NT2/D1 (cell line): ENCODE results near the gene CEP104.

ENCODE experiments used
- DNase-seq: peaks from one replicate; pipeline ENCODE4 v3.0.0-alpha.2; 2011; ENCODE audit warnings: low read depth, low spot score
- H3K27me3 ChIP-seq: 2 replicates; pipeline ENCODE4 v1.6.0; 2011; ENCODE audit warnings: mild to moderate bottlenecking; ENCODE audit not compliant: insufficient read length, insufficient read depth
- H3K36me3 ChIP-seq: 2 replicates; pipeline ENCODE4 v1.6.1; 2011; ENCODE audit warnings: mild to moderate bottlenecking, low read length, mixed read lengths; ENCODE audit not compliant: insufficient read depth, insufficient read length
- H3K4me1 ChIP-seq: 2 replicates; pipeline ENCODE4 v1.5.1; 2011; ENCODE audit not compliant: insufficient read depth, insufficient read length
- H3K4me3 ChIP-seq: 2 replicates; pipeline ENCODE4 v1.5.1; 2011; ENCODE audit warnings: low read depth; ENCODE audit not compliant: insufficient read length
- H3K9ac ChIP-seq: 2 replicates; pipeline ENCODE4 v1.6.0; 2011; ENCODE audit warnings: low read depth; ENCODE audit not compliant: insufficient read length
- H3K9me3 ChIP-seq: 2 replicates; pipeline ENCODE4 v1.5.1; 2011; ENCODE audit warnings: mild to moderate bottlenecking, low read length; ENCODE audit not compliant: insufficient read depth
- SUZ12 ChIP-seq: IDR thresholded peaks from 2 replicates; pipeline ENCODE4 v1.6.1; 2011; ENCODE audit not compliant: insufficient read length, insufficient read depth; ENCODE audit errors: extremely low read depth
- YY1 ChIP-seq: IDR thresholded peaks from 2 replicates; pipeline ENCODE4 v1.6.1; 2011; ENCODE audit not compliant: insufficient read length, insufficient read depth
- ZNF274 ChIP-seq: IDR thresholded peaks from 2 replicates; pipeline ENCODE4 v1.6.1; 2011; ENCODE audit warnings: mild to moderate bottlenecking, low read depth, low read length

CEP104 gene

DNA sequence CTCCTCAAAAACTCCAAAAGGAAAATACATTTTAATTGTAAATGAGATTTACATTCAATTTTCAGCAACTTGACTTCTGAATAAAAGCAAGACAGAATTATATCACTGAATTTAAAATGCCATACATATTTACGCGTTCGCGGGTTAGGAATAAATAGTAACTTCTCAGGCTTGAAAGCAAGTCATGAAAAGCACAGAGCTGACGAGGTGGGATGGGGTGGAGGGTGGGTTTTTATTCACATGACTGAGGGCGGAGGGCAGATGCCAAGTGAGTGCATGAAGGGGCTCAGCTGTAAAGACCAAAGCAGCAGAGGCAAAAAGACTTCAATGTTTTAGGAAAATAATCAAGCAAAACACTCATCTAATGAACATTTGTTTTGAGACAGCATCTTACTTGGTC, 5.7 kb downstream of the CEP104 start:
- no peak for TF ChIP-seq ZNF274
- no peak for TF ChIP-seq SUZ12
- Histone ChIP-seq H3K4me3 (no peak overlapping the region), H3K27me3 (no peaks in the 10 kb centered on the region), H3K4me1 (no peaks in the 10 kb centered on the region), H3K9ac (no peak overlapping the region), H3K9me3 (no peaks in the 10 kb centered on the region), H3K36me3 (peaks cover 29% of the 10 kb centered on the region)
- no peak for DNase-seq

DNA sequence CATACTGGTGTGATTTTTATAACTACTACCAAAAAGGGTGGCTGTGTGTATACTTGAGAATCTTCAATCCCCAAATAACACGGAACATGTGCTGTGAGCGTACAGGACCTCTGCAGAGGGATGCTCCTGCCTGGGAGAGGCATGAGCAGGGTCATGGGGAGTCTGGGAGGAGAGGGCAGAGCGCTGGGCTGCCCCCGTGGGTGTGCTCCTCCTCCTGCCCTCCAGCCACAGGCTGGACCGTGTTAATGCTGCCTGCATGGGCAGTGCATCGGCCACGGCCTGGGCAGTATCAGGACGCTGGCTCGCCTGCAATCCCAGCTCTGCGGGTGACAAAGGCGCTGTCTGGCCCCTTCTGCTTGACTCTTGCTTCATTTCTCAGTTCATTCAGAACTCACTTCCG, 6.2 kb downstream of the CEP104 start:
- Histone ChIP-seq H3K36me3 (peaks cover 29% of the 10 kb centered on the region), H3K9ac (no peak overlapping the region), H3K27me3 (no peaks in the 10 kb centered on the region), H3K9me3 (no peaks in the 10 kb centered on the region), H3K4me3 (no peak overlapping the region), H3K4me1 (no peaks in the 10 kb centered on the region)
- DNase-seq: no peak
- TF ChIP-seq ZNF274: no peak
- no peak for TF ChIP-seq SUZ12
- TF ChIP-seq YY1: no peak

GRCh38 chr1:3847081-3847480, 9.9 kb downstream of the CEP104 start:
- peaks cover 48% of the 10 kb centered on the region for H3K36me3 ChIP-seq
- H3K9me3 ChIP-seq: no peaks in the 10 kb centered on the region
- no peak overlapping the region for H3K4me3 ChIP-seq
- no peaks in the 10 kb centered on the region for H3K27me3 ChIP-seq
- no peak for TF ChIP-seq ZNF274
- no peak for TF ChIP-seq YY1
- no peak for TF ChIP-seq SUZ12
- no peaks in the 10 kb centered on the region for H3K4me1 ChIP-seq
- no peak overlapping the region for H3K9ac ChIP-seq
- DNase-seq: no peak

- Histone ChIP-seq H3K9me3 (no peaks in the 10 kb centered on the region), H3K9ac (no peak overlapping the region), H3K4me3 (no peak overlapping the region), H3K27me3 (no peaks in the 10 kb centered on the region), H3K4me1 (no peaks in the 10 kb centered on the region), H3K36me3 (peaks cover 49% of the 10 kb centered on the region)
- DNase-seq: no peak
- no peak for TF ChIP-seq YY1
- no peak for TF ChIP-seq ZNF274
- no peak for TF ChIP-seq SUZ12
These were observed 10.5 kb downstream of the CEP104 start for GRCh38 chr1:3846541-3846940.

DNA sequence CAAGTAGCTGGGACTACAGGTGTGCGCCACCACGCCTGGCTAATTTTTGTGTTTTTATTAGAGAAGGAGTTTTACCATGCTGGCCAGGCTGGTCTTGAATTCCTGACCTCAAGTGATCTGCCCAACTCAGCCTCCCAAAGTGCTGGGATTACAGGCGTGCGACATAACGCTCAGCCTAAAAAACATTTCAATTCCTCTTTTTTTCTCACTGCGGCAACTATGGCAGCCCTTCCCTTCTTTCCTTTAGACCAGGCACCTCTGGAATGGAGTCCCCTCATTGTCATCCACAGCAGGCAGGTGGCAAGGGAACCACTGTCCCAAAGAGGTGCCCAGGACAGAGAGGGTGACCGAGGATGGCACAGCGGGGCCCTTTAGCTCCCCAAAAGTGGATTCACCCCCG, 14.1 kb downstream of the CEP104 start:
- no peak for TF ChIP-seq YY1
- no peak for TF ChIP-seq ZNF274
- no peak for TF ChIP-seq SUZ12
- peaks cover 58% of the 10 kb centered on the region for H3K36me3 ChIP-seq
- no peak for DNase-seq
- peaks cover 2% of the 10 kb centered on the region; the same call in 1 of the 2 replicates for H3K9me3 ChIP-seq
- no peaks in the 10 kb centered on the region for H3K27me3 ChIP-seq
- no peak overlapping the region for H3K9ac ChIP-seq
- no peak overlapping the region for H3K4me3 ChIP-seq
- no peaks in the 10 kb centered on the region for H3K4me1 ChIP-seq

DNA sequence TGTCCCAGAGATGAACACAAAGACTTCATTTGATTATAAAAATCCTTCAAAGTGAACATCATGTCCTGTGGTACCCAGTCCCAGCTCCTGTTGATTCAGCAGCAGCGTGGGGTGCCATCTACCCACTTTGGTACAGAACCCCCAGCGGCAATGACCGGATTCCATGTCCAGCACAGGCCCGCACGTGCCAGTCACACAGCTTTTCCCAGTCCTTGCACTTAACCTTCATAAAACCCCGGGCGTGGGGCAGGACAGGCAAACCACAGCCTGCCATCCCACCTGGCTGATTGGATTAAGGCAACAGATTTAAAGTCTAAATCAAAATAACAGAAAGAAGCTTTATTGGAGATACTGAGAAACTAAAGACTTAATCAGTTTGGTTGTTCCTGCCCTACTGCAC, 15.5 kb downstream of the CEP104 start:
- no peak for TF ChIP-seq YY1
- no peak for TF ChIP-seq ZNF274
- no peak for TF ChIP-seq SUZ12
- no peak overlapping the region for H3K9ac ChIP-seq
- no peak overlapping the region for H3K4me3 ChIP-seq
- H3K36me3 ChIP-seq: peaks cover 60% of the 10 kb centered on the region
- peaks cover 14% of the 10 kb centered on the region for H3K9me3 ChIP-seq
- H3K4me1 ChIP-seq: no peaks in the 10 kb centered on the region
- no peaks in the 10 kb centered on the region for H3K27me3 ChIP-seq
- no peak for DNase-seq

- DNase-seq: no peak
- H3K4me1 ChIP-seq: no peaks in the 10 kb centered on the region
- H3K9me3 ChIP-seq: peaks cover 14% of the 10 kb centered on the region
- H3K4me3 ChIP-seq: no peak overlapping the region
- no peak for TF ChIP-seq SUZ12
- no peak for TF ChIP-seq ZNF274
- TF ChIP-seq YY1: no peak
- no peak overlapping the region for H3K9ac ChIP-seq
- H3K27me3 ChIP-seq: no peaks in the 10 kb centered on the region
- H3K36me3 ChIP-seq: peaks cover 65% of the 10 kb centered on the region
These were observed 18.2 kb downstream of the CEP104 start for GRCh38 chr1:3838788-3839187.

DNA sequence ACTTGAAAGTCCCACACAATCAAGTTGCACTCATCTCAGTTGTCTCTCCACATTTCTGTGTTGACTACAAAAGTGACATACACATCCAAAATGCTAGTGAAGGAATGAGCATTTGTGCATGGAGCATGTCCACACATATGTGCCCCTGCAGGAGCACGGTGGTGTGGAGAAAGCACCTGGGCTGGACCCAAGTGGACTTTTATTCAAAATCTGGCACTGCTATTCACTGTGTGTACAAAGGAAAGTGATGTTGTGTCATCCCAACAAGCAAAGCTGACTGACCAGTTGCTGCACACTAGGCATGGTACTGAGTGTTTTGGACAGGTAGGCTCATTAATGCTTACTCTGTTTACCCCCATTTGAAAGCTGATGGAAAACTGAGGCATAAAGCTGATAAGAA, 19.3 kb downstream of the CEP104 start:
- Histone ChIP-seq H3K27me3 (no peaks in the 10 kb centered on the region), H3K36me3 (peaks cover 63% of the 10 kb centered on the region), H3K4me1 (no peaks in the 10 kb centered on the region), H3K4me3 (no peak overlapping the region), H3K9me3 (peaks cover 14% of the 10 kb centered on the region), H3K9ac (no peak overlapping the region)
- TF ChIP-seq SUZ12 (no peak), YY1 (no peak), ZNF274 (no peak)
- DNase-seq: no peak
